ENCODE results near the gene FYN.
"Not testable (repeated sequence)": the region's sequence is repeated elsewhere in the genome, so short reads cannot be mapped to it uniquely, and the experiment has no call there.

Gene FYN

DNA sequence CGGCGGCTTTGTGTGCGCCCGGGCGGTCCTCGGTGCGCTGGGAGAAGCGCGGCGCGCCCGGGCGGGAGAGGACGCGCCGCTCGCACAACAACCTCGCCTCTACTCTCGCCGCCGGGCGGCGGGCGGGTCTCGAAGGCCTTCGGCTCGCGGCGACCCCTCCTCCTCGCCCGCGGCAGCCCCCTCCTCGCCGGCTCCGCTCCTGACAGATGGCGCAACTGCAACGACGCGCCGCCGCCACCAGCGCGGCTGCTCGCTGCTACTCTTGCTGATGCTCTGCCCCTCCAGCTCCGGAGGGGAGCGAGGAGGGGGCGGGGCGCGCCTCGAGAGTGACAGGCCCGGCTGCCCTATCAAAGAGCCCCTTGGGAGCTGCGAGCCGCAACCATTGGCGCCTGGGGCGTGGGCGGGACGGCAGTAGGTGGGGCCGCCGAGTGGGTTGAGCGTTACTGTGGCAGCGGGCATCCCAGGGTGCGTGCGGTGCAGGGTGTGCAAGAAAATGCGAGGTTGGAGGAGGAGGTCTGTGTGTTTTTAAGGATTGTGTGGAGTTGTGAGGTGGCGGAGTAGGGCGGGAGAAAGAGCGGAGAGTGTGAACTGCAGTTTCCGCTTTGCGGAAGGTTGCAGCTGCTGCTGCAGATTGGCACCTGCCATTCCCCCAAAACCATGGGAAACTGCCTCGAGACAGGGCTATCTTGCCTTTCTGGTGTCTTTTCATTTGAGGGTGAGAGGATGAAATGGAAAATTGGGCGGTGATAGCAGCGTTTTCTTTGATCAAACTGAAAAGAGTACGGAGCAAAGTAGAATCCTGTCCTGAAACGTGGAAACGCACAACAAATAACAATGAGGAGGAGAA is at the start of gene FYN:
Gene FYN, minus strand, starts transcription at position 275 of the 847 bp plus-strand sequence. CDS start 153,401 bp downstream, outside the sequence.
- DNase-seq: peak; percentile 97

DNA sequence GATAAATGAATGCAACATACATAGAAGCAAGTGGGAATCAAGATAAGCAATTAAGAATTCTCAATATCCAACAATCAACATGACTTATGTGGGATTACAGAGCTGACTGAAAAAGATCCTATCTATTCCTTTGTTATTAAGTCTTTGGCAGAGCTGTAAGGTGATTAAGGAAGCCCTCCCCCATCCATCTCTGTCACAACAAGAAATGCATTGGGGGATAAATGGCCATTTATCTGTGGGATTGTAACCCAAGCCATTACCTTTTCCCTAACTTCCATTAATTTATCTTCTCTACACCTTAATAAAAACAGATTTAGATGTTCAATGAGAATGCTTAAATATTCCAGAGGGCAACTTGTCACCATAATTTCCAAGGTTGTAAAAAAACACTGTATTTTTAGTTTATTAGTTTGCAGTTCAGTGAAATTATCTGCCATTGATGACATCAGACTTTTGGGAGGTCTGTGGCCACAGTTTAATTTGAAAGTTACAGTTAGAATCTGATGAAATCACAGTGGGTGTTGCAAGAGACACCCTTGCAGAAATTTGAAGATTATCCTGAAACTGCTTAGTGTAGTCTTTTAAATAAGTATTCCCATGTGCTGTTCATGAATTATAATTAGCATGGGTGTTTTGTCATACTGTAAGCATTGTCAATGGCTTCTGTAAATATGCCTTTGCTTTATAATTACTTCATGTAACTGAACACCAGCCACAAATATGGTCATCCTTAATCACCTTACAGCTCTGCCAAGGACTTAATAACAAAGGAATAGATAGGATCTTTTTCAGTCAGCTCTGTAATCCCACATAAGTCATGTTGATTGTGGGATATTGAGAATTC is 49.4 kb upstream of the FYN start:
- DNase-seq: peak; percentile 56

DNA sequence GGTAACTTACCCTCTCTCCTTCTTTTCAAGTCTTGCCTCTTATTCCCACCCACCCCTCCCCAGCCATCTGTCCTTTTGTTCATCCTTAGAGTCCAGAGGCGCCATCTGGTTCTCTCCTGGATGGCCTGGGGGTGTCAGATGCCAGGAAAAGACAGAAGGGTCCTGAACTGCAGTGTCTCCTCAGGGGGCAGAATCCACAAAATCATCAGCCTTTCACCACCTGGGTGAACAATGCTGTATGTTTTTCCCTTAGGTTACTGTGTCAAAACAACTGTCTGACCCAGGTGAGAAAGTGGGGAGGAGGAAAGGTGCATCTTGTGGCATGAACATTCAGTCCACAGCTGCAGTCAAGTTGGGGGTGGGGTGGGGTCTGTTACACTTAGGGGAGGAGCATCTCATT is 47.9 kb upstream of the FYN start:
- DNase-seq: no peak

DNA sequence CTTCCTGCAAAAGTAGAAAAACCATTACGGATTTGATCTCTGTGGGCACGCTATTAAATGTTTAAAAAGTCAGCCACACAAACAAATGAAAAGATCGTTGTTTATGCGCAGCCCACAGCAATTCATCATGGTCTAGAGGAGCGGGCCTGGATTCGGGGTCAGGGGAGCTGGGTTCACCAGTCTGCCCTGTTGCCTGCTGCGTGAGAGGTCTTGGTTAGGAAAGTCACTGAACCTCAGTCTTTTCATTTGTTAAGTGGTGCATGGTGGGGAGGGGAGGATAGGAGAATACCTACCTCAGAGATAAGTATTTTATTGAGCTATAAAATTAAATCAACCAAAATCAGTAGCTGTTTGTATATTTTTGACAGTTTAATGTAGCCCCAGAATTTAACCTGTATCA is 47.3 kb upstream of the FYN start:
- no peak for DNase-seq

DNA sequence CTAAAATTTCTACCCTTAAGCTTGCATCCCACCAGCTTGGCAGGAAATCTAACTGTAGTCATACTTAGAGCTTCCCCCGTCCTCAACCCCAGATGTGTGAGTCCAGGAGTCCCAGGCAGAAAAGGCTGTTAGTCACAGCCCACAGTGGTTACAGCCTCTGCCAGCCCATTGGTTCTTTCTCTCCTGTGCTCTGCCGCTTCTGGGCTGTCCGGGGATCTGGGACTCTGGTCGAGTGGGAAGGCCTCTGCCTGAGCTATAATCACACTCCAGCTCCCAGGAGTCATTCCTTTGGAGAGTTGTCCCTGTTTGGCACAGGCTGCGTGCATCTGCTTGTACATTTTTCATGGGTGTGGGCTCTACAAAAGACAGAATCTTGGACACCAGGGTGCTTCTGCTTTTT is 45.6 kb upstream of the FYN start:
- DNase-seq: peak; percentile 85

DNA sequence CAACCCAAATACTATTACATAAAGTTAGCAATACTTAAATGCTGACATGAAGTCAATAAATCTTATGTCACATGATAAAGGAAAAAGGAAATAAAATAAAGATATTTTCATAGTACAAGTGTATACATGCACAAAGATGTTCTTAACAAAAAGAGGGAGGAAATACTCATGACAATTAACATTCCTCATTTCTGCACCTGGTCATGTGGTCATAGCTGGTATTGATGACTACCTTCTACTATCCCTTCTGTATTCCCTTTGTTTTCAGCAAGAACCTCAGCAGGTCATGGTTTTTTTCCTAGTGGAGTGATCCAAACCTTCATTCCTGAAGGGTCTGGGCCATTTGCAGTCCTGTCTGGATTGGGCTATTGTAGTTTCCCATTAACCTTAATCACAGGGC is 43.5 kb upstream of the FYN start:
- DNase-seq: no peak

DNA sequence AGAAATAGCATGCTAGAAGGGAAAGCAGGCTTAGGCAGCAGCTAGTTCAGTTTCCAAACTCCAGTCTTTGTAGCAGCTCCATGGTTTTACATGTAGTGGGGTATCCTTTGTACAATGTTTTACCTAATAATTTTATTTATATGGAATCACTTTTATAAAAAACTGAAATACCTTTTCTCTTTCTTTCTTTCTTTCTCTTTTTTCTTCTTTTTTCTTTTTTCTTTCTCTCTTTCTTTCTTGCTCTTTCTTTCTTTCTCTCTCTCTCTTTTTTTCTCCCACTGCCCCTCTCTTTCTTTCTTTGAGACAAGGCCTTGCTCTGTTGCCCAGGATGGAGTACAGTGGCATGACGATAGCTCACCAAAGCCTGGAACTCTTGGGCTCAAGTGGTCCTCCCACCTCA is 41.4 kb upstream of the FYN start:
- no peak for DNase-seq

DNA sequence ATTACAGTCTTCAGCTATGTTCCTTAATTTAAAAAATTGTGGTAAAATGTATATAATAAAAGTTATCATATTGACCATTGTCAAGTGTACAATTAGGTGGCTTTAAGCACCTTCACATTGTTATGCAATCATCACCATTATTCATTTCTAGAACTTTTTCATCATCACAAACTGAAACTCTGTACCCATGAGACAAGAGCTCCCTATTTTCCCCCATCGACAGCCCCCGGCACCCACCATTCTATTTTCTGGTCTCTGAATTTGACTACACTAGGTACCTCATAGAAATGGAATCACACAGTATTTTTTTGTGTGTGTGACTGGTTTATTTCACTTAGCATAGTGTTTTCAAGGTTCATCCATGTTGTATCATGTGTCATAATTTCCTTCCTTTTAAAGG is 39.7 kb upstream of the FYN start:
- no peak for DNase-seq

DNA sequence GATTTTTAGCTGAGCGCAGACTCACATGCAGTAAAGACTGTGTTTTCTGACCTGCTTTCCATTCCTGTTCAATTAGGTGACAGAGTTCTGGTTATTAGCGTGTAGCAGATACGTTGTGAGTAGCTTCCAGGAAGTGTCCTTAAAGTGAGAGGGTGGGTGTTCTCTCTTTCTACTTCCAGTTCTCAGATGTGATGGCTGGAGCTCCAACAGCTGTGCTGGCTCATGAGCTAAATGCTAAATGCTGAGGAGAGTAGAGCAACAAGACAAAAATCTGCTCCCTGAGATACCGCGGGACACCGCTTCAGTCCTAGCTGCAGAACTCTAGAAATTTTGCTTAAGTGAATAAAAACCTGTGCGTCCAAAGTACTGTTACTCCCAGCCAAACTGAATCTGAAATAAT is 38.2 kb upstream of the FYN start:
- DNase-seq: no peak

DNA sequence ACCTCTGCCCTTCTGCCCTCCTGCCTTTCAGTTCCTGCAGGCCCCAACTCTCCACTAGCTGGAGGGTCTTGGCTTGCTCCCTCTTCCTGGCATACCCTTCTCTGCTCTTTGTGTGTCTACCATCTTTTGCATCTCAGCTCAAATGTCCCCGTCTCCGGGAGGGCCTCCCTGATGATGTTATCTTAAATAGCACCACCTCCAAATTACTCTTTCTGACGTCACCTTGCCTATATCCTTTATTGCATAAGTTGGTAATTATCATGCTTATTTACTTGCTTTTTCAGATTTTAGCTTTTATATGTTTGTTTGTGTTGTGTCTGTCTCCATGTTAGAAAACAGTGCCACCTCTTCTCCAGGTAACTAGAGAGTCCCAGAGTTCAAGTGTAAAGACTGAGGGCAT is 36.0 kb upstream of the FYN start:
- DNase-seq: no peak

DNA sequence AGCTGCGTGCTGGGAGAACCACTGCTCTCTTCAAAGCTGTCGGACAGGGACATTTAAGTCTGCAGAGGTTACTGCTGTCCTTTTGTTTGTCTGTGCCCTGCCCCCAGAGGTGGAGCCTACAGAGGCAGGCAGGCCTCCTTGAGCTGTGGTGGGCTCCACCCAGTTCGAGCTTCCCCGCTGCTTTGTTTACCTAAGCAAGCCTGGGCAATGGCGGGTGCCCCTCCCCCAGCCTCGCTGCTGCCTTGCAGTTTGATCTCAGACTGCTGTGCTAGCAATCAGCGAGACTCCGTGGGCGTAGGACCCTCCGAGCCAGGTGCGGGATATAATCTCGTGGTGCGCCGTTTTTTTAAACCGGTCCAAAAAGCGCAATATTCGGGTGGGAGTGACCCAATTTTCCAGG is 35.1 kb upstream of the FYN start:
- DNase-seq: not testable (repeated sequence)

DNA sequence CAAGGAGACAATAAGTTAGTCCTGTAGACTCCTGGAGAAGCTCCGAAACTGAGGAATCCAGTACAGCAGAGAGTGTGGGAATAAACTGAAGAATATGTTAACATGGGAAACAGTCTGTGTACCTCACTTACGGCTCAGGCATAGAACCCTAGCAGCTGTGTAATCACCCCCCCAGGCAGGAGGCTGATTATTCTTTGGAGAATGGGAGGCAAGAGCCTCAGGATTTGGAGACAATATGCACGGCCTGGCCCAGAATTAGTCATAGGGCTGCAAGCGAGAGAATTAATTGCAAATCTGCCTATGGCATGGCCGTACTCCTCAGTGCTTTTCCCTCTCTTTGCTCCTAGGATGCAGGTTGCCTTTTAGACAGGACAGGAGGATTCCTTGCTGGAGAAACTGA is 27.5 kb upstream of the FYN start:
- DNase-seq: no peak

DNA sequence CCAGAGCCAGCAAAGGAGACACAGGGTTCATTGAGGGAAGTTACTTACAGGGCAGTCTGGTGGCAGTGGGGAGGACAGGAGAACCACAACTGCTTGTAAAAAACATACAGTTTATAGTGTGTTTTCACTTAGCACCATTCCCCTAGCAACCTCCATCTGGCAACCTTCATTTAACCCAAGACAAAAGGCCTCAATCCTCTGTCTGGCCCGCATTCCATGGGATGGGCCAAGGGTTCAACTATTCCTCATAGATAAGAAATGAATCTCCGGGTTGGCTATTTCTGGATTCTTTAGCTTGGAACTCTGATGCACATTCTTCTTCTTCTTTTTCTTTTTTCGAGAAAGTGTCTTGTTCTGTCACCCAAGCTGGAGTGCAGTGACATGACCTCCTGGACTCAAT is 26.3 kb upstream of the FYN start:
- no peak for DNase-seq

DNA sequence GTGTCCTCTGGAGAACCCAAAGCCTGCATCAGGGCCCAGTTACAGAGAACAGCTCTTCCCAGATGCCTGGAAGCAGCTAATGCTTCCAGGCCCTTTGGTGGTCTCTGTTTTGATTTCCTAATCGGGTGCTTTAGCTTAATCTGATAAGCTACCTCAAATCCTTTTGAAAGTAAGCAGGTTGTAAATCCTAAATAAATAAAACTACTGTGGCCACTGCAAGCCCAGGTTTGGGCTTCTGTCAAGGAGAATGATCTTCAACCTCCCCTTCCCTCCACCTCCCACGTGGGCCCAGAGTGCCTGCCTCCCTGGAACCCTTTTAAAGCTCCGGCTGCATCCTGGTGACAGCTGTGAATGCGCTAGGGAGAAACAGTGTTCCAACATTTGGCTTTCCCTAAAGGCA is 25.2 kb upstream of the FYN start:
- no peak for DNase-seq

DNA sequence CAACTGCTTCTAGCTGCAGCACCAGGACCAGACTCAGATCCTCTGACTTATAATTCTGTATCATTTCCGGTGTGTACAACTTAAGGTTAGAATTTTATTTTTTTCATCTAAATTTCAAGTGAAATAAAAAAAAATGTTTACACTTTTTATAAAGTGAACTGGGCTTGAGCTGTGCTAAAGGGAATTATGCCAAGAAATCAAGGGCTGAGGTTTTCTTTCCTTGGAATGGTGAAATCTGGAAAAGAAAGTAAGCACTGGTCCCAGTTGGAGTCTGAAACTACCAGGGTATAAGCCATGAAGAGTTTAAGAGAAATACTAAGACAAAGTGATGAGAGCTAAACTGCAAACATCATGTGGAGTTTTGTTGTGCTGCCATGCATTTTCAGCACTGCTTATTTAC is 21.7 kb upstream of the FYN start:
- peak; percentile 13 for DNase-seq

DNA sequence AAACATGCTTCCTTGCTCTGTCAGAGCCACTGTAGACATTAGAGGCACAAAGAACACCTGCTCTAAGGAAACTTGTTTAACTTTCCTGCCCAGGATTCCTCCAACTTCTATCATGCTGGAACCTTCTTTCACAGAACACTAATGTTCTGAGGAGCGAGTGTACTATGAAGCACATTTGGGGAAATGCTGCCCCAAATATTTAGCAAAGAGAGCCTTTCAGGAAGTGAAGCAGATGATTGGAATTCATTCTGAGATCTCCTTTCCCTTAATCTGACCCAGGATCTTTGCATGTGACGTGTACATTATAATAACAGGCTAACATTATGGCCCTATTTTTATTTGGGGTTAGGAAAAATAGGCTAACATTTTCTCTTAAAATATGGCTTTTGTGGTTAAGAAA is 21.0 kb upstream of the FYN start:
- peak; percentile 86 for DNase-seq

DNA sequence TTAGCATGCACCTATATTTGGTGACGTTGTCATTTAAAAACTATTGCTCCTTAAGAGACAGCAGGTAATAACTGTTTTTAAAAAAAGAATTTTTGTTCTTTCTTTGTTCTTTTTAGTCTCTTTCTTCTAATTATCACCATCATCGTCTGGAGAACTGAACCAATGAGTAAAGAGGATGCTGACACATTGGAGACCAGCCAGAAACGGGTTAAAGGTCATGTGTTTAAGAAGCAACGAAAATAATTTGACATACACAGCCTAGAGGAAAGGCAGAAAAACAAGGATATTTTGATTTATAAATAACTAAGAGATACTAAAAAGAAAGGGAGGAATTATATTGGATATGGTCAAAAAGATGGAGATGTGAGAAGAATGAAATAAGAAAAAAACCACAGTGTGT is 19.2 kb upstream of the FYN start:
- DNase-seq: no peak

DNA sequence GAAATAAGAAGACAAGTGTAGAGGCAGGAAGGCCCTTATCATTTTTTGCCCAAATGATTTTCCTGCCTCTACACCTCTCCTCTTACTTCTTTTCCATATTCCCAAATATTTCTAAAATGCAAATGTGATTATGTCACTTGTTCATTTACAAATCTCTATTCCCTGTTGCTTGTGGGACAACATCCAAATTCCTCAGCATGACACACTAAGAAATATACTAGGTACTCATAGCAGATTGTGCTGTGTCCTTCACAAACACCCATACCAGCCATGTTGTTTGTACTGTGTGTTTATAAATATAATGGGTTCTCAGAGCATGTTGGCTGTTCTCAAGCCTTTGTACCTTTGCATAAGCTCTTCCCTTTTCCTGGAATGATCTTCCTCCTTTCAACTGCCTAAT is 17.7 kb upstream of the FYN start:
- DNase-seq: peak; percentile 61

DNA sequence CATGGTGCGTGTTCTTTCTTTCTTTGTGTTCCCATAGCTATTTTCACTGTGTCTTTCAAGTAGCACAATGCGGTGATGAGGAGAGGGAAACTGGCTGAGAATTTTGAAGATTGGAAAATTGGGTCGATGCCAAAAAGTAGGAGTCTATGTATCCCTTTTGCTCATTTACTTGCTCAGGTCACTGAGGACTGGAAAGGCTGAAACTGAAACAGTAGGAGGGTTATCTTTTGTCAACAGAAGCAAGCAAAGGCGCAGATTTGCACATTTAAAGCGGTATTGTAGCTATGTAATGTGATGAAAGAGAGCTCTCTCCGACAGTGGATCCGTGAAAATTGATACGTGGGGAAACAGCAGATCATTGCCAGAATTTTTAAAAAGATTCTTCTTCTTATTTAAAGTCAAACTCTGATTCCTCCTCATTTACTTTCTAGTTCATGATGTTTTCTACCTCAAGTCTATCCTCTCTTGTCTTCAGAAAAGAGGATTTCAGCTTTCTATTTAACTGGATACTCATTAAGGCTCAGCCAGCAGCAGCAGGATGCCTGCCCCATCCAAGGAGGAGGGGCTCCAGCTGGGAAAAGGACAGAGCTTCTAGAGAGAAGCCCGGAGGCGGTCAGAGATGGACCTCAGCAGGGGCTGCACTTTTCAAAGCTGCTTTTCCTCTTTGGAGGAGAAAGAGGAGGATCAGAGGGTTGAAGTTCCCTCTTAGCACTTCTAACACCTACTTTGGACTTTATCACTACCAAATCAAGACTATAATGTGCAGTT is 15.9 kb upstream of the FYN start:
- peak; percentile 56 for DNase-seq

DNA sequence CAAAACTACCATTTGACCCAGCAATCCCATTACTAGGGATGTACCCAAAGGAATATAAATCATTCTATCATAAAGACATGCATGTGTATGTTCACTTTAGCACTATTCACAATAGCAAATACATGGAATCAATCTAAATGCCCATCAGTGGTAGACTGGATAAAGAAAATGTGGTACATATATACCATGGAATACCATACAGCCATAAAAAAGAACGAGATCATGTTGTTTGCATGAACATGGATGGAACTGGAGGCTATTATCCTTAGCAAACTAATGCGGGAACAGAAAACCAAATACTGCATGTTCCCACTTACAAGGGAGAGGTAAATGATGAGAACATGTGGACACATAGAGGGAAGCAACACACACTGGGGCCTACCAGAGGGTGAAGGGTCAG is 13.5 kb upstream of the FYN start:
- DNase-seq: not testable (repeated sequence)

DNA sequence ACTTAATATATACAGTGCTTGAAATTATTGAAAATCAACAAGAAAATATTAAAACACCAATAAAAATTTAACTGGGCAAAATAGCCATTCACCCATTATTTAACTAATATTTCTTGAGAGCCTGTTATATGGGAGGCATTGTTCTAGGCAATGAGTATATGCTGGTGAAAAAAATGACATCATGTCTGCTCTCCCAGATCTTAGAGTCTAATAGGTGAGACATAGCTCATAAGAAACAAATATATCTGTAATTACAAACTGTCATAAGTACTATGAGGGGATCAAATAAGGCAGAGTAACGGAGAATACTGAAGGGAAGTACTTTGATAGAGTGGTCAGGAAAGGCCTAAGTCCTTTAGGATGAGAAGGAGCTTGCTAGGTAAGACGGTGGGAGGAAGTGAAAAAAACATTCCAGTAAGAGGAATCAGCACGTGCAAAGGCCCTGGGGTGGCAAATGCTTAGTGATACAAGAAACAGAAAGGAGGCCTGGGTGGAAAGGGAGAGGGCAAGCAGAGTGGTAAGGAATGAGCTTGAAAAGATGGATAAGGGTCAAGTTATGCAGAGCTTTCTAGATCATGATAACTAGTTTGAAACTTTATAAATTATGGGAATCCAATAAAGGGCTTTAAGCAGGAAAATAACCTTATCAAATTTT is 12.2 kb upstream of the FYN start:
- no peak for DNase-seq

DNA sequence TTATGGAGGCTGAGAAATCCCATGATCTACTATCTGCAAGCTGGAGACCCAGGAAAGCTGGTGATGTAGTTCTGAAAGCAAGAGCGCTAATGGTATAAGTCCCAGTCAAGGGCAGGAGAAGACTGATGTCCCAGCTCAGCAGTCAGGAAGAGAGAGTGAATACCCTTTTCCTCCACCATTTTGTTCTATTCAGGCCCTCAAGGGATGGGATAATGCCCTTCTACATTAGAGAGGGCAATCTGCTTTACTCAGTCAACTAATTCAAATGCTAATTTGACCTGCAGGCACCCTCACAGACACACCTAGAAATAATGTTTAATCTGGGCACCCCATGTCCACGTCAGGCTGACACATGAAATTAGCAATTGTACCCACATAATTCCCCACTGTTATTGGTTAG is 10.8 kb upstream of the FYN start:
- no peak for DNase-seq
